Amygdala (tissue), 56 donors: Measurements from ENCODE around the gene AATF.

Experiments
- DNase-seq, 56 donors: peaks; one replicate each; lab custom pipeline; 2025; lab: John Stamatoyannopoulos, UW

Gene AATF

GRCh38 chr17:37037590-37038155 lies 88.9 kb downstream of the AATF start:
- no peak for DNase-seq

- no peak for DNase-seq
Observed at GRCh38 chr17:37039269-37039668, 90.5 kb downstream of the AATF start.

DNA sequence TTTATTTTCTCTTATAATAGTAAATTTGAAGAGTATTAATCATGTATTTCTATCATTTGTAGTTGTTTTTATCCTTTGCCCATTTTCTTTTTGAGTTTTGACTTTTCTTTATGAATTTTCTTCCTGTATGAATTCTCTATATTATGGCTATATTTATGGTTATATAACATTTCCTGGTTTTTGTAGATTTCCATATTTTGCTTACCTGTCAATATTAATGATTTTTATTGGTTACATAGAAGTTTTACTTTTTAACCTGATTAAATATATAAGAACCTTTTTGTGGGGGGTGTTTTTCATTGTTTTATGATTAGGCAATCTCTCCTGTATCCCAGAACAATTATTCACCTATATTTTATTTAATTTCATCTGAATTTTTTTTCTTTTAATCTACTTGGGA lies 93.2 kb downstream of the AATF start:
- no peak for DNase-seq

GRCh38 chr17:37043201-37043600 lies 94.4 kb downstream of the AATF start:
- no peak for DNase-seq

GRCh38 chr17:37045351-37045922 lies 96.7 kb downstream of the AATF start:
- DNase-seq, result peak in 1 of 56 donors; percentile 12

GRCh38 chr17:37047631-37048104 lies 98.9 kb downstream of the AATF start:
- peak in 55 of 56 donors; percentile 7 to 92 (median 59) for DNase-seq

DNA sequence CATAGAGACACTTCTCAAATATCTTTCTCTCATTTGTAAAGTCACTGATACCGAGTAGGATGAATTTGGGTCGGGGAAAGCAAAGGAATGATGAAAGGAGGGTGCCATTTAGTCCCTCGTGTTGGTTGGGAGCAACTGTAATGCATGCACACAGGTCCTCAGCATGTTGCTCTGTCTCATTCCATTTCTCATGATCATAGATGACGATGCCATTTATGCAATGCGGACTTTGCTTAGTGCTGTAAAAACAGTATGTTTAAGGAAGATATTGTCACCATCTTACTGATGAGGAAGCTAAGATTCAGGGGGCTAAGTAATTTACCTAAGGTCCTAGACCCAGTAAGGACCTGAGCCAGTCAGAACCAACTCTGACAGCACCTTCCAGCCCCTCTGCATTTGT lies 100.1 kb downstream of the AATF start:
- no peak for DNase-seq

GRCh38 chr17:37050920-37051319 lies 102.2 kb downstream of the AATF start:
- no peak for DNase-seq

DNA sequence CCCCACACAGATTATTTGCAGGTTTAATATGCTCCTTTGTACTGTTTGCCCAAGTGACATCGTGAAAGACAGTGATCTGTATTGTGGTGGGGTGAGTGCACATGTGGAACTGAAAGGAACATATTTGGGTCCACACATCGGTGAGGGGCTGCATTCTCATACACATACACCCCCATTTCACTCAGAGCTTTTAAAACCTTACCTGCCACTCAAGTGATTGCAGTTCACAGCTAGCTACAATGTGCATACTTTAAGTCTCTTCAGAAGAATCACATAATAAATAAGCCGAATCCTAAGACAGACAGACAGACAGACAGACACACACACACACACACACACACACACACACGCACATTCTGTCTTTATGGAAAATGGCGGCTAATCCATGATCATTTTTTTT lies 102.6 kb downstream of the AATF start:
- DNase-seq, result no peak

GRCh38 chr17:37051833-37052232 lies 103.1 kb downstream of the AATF start:
- no peak for DNase-seq

DNA sequence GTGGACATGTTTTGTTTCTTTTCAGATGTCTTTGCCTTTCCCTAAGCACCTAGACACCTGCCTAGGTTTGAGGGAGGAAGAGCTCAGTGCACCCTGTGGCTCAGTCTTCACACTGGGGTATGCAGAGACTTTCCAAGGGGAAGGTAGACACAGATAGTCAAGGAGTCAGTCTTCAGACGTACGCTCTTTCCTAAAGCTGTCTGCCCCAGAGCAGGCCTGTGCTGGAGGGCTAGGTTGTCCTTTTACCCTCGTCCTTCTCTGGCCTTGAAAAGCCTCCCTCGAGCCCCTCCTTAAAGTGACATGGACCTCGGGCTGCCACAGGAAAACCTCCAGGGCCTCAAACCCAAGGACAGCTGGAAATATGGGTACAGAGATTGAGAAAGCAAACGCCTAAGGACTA lies 103.7 kb downstream of the AATF start:
- DNase-seq, result no peak

DNA sequence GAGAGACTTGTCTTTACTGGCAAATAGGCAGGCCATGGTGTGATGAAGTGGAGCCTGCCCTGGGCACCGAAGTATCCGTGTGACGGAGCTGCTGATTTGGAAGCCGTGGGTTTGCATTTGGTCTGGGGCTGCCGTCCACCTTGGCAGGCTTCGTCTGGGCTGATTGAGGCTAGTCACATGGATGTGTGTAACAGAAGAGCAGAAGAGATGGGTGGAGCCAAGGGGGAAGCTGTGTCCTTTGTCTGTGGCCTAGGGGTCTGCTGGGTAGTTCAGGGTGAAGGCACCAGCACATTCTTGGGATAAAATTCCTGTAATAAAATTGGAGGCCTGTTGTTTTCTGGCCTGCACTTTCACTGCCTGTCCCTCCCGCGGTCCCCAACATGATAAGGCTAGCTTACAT lies 106.1 kb downstream of the AATF start:
- DNase-seq, result no peak

GRCh38 chr17:37056622-37057021 lies 107.9 kb downstream of the AATF start:
- no peak for DNase-seq

DNA sequence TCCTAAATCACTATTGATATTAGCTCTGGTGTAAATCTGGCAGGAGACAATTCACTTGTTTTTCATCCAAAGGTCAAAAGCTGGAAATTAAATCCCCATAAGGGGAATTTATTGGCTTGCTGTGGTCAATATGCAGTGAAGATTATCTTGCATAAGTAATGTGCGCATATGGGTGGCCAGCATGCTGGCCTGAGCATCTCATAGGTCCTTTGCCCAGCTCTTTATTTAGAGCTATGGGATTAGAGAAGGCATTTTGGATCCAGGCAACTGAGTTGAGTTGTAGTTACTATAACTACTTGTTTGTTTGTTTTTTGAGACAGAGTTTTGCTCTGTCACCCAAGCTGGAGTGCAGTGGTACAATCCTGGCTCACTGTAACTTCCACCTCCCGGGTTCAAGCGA lies 110.7 kb downstream of the AATF start:
- no peak for DNase-seq

- no peak for DNase-seq
Observed at GRCh38 chr17:37060094-37060493, 111.3 kb downstream of the AATF start.

DNA sequence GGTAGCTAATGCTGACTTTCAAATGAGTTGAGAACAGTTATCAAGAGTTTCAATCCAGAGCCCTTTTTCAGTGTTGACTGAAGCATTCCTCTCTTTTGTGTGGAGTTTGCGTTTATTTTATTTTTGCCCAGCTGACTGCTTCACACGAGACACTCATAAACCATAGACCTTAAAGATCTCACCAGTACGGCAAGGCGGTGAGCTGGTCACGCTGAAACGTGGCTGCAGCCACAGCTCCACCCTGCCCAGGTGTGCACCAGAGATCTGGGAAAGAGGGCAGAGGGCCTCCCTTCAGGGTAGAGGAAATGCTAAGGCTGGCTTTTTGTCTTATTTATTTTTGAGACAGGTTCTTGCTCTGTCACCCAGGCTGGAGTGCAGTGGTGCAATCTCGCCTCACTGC lies 112.2 kb downstream of the AATF start:
- DNase-seq, result no peak

DNA sequence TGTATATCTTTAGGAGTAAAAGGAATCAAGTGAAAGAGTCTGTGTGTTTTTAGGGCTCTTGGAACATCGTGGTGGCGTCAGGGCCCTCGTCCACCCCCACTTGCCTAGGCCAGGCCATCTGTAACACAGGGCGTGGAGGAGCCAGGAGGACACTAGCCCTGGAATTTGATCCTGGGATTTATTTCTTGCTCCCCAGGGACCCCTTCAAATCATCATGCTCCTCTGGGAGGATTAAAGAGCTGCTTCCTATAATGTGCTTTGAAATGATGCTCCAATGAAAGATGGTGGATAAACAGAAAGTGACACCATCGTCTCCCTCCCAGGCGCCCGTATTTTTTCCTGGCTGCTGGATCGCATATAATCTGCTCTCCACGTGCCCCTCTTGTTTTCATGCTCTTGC lies 113.3 kb downstream of the AATF start:
- DNase-seq, result no peak

DNA sequence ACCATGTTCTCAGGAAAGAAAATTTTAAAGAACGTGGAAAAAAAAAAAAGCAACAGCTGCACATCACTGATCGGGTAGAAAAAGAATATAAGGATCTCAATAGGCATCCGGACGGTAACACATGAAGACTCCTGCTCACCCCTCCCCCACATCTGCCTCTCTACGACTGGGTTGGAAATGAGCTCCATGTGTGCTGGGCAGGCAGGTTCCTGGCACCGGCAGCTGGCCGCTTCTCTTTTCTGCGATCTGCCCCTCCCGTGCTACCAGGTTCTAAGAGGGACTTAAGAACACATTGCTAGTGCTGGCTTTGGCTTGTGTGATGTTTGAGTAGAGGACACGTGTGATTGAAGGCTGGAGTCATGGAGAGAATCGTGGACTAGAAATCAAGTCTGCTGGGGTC lies 115.5 kb downstream of the AATF start:
- no peak for DNase-seq

GRCh38 chr17:37064956-37065355 lies 116.2 kb downstream of the AATF start:
- DNase-seq, result no peak

GRCh38 chr17:37065486-37066321 lies 117.0 kb downstream of the AATF start:
- DNase-seq, result no peak

- no peak for DNase-seq
Observed at GRCh38 chr17:37066322-37067255, 117.8 kb downstream of the AATF start.
